ENCODE measurements around the gene GPR180.

Gene GPR180

GRCh38 chr13:94674609-94675348, 73.1 kb downstream of the GPR180 start:
- no peak overlapping the region for H3K4me3 ChIP-seq (ENCODE audit: low read depth in 1 of 2, low read length in 2 of 2)
- H3K9ac ChIP-seq (ENCODE audit: low read length), result no peak overlapping the region
- no peaks in the 10 kb centered on the region for H3K4me1 ChIP-seq (ENCODE audit: insufficient read depth, low read length)
- H3K27ac ChIP-seq (ENCODE audit: low read depth, low read length), result no peak overlapping the region
- H3K9me3 ChIP-seq (ENCODE audit: low read length), result no peaks in the 10 kb centered on the region
- H3K27me3 ChIP-seq (ENCODE audit: control insufficient read depth in 1 of 2, insufficient read depth in 2 of 2, low read length in 2 of 2), result no peaks in the 10 kb centered on the region
- H3K36me3 ChIP-seq (ENCODE audit: insufficient read depth, low read length), result no peaks in the 10 kb centered on the region

- H3K9me3 ChIP-seq (ENCODE audit: low read length), result no peaks in the 10 kb centered on the region
- no peak overlapping the region for H3K27ac ChIP-seq (ENCODE audit: low read depth, low read length)
- H3K4me1 ChIP-seq (ENCODE audit: insufficient read depth, low read length), result no peaks in the 10 kb centered on the region
- H3K36me3 ChIP-seq (ENCODE audit: insufficient read depth, low read length), result no peaks in the 10 kb centered on the region
- H3K4me3 ChIP-seq (ENCODE audit: low read depth in 1 of 2, low read length in 2 of 2), result no peak overlapping the region
- H3K27me3 ChIP-seq (ENCODE audit: control insufficient read depth in 1 of 2, insufficient read depth in 2 of 2, low read length in 2 of 2), result no peaks in the 10 kb centered on the region
- H3K9ac ChIP-seq (ENCODE audit: low read length), result no peak overlapping the region
These were observed 76.1 kb downstream of the GPR180 start for GRCh38 chr13:94677799-94678198.

- H3K9me3 ChIP-seq (ENCODE audit: low read length), result no peaks in the 10 kb centered on the region
- H3K4me1 ChIP-seq (ENCODE audit: insufficient read depth, low read length), result no peaks in the 10 kb centered on the region
- no peaks in the 10 kb centered on the region for H3K27me3 ChIP-seq (ENCODE audit: control insufficient read depth in 1 of 2, insufficient read depth in 2 of 2, low read length in 2 of 2)
- H3K4me3 ChIP-seq (ENCODE audit: low read depth in 1 of 2, low read length in 2 of 2), result no peak overlapping the region
- no peak overlapping the region for H3K27ac ChIP-seq (ENCODE audit: low read depth, low read length)
- no peak overlapping the region for H3K9ac ChIP-seq (ENCODE audit: low read length)
- H3K36me3 ChIP-seq (ENCODE audit: insufficient read depth, low read length), result no peaks in the 10 kb centered on the region
These were observed 77.2 kb downstream of the GPR180 start for GRCh38 chr13:94678845-94679244.

GRCh38 chr13:94679614-94680013, 78.0 kb downstream of the GPR180 start:
- Histone ChIP-seq H3K27me3 (ENCODE audit: control insufficient read depth in 1 of 2, insufficient read depth in 2 of 2, low read length in 2 of 2) (no peaks in the 10 kb centered on the region), H3K4me3 (ENCODE audit: low read depth in 1 of 2, low read length in 2 of 2) (no peak overlapping the region), H3K9ac (ENCODE audit: low read length) (no peak overlapping the region), H3K27ac (ENCODE audit: low read depth, low read length) (no peak overlapping the region), H3K9me3 (ENCODE audit: low read length) (no peaks in the 10 kb centered on the region), H3K36me3 (ENCODE audit: insufficient read depth, low read length) (no peaks in the 10 kb centered on the region), H3K4me1 (ENCODE audit: insufficient read depth, low read length) (no peaks in the 10 kb centered on the region)

- H3K27ac ChIP-seq (ENCODE audit: low read depth, low read length), result no peak overlapping the region
- no peaks in the 10 kb centered on the region for H3K36me3 ChIP-seq (ENCODE audit: insufficient read depth, low read length)
- no peak overlapping the region for H3K4me3 ChIP-seq (ENCODE audit: low read depth in 1 of 2, low read length in 2 of 2)
- no peaks in the 10 kb centered on the region for H3K9me3 ChIP-seq (ENCODE audit: low read length)
- H3K27me3 ChIP-seq (ENCODE audit: control insufficient read depth in 1 of 2, insufficient read depth in 2 of 2, low read length in 2 of 2), result no peaks in the 10 kb centered on the region
- H3K4me1 ChIP-seq (ENCODE audit: insufficient read depth, low read length), result no peaks in the 10 kb centered on the region
- no peak overlapping the region for H3K9ac ChIP-seq (ENCODE audit: low read length)
These were observed 80.6 kb downstream of the GPR180 start for GRCh38 chr13:94682229-94682628.

GRCh38 chr13:94683409-94683808, 81.8 kb downstream of the GPR180 start:
- H3K9me3 ChIP-seq (ENCODE audit: low read length), result no peaks in the 10 kb centered on the region
- H3K36me3 ChIP-seq (ENCODE audit: insufficient read depth, low read length), result no peaks in the 10 kb centered on the region
- H3K9ac ChIP-seq (ENCODE audit: low read length), result no peak overlapping the region
- no peaks in the 10 kb centered on the region for H3K27me3 ChIP-seq (ENCODE audit: control insufficient read depth in 1 of 2, insufficient read depth in 2 of 2, low read length in 2 of 2)
- H3K4me1 ChIP-seq (ENCODE audit: insufficient read depth, low read length), result no peaks in the 10 kb centered on the region
- no peak overlapping the region for H3K4me3 ChIP-seq (ENCODE audit: low read depth in 1 of 2, low read length in 2 of 2)
- H3K27ac ChIP-seq (ENCODE audit: low read depth, low read length), result no peak overlapping the region
